SU-DHL-6 (cell line): ENCODE data around the gene ZBTB38.
A peak's percentile ranks its signal among the peaks of the same experiment; 100 is the strongest.

Experiments used
- EZH2phosphoT487 ChIP-seq: fragments of 200-600 bp; sonication (generic), shearing (Covaris generic); conservative IDR thresholded peaks from 2 replicates; pipeline ENCODE4 v1.6.1; 2018; ENCODE audit warnings: mild to moderate bottlenecking, antibody characterized with exemption, low read length, moderate library complexity, mixed read lengths
- TF ChIP-seq, protein P1 (sequence below): fragments of 200-600 bp; sonication (generic); IDR thresholded peaks from one replicate; pipeline ENCODE4 v1.5.1; 2017; ENCODE audit warnings: antibody characterized with exemption, mild to moderate bottlenecking, low read length, moderate library complexity; ENCODE audit not compliant: insufficient read depth, poor library complexity, severe bottlenecking

DNA sequence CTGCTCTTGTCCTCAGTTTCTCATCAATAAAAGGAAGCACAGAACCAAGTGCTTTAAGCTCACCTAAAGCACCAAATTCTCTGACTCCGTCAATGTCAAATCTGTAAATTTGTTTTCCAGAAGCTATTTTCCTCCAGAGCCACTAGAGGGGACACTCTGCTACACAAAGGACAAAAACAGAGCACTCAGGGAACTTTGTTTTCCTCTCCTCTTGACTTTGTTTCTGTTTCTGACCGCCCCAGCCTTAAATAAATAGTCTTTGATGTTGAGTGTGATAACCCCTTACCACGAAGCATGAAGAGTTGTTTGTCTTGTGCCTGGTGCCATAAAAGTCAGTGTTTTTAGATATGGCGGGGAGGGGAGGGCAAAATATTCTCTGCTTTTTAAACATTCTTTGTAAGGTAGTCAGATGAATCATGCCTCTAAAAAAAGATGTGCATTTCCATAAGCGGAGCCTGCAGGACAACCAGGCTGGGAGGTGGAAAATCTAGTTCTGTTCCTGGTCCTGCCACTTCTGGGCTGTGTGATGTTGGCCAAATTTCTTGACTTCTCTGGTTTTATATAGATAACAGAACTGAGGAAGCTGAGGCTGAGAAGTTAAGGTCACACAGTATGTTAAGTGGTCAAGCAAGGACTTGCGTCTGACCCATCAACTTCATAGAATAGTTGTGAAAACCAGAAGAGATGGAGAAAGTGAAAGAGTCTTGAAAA is 7.3 kb upstream of the ZBTB38 start:
- TF ChIP-seq, protein P1, sequence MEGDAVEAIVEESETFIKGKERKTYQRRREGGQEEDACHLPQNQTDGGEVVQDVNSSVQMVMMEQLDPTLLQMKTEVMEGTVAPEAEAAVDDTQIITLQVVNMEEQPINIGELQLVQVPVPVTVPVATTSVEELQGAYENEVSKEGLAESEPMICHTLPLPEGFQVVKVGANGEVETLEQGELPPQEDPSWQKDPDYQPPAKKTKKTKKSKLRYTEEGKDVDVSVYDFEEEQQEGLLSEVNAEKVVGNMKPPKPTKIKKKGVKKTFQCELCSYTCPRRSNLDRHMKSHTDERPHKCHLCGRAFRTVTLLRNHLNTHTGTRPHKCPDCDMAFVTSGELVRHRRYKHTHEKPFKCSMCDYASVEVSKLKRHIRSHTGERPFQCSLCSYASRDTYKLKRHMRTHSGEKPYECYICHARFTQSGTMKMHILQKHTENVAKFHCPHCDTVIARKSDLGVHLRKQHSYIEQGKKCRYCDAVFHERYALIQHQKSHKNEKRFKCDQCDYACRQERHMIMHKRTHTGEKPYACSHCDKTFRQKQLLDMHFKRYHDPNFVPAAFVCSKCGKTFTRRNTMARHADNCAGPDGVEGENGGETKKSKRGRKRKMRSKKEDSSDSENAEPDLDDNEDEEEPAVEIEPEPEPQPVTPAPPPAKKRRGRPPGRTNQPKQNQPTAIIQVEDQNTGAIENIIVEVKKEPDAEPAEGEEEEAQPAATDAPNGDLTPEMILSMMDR = peak; percentile 58
- no peak for TF ChIP-seq EZH2phosphoT487
